ENCODE data around the gene ZC2HC1B.

ZC2HC1B gene

GRCh38 chr6:143973097-143973966 lies 109.1 kb downstream of the ZC2HC1B start:
- no peak for ATAC-seq
- Mint-ChIP-seq H3K27ac (no peak overlapping the region), H3K36me3 (ENCODE audit: low read depth) (no peaks in the 10 kb centered on the region), H3K4me1 (peaks cover 3% of the 10 kb centered on the region), H3K4me3 (no peak overlapping the region), H3K9me3 (no peaks in the 10 kb centered on the region), H3K27me3 (no peaks in the 10 kb centered on the region)
- DNase-seq: no peak

- Mint-ChIP-seq H3K9me3 (no peaks in the 10 kb centered on the region), H3K27me3 (no peaks in the 10 kb centered on the region), H3K27ac (no peak overlapping the region), H3K4me3 (no peak overlapping the region), H3K4me1 (peaks cover 3% of the 10 kb centered on the region), H3K36me3 (ENCODE audit: low read depth) (no peaks in the 10 kb centered on the region)
- ATAC-seq: no peak
- no peak for DNase-seq
Observed at GRCh38 chr6:143974089-143974488, 109.8 kb downstream of the ZC2HC1B start.

- no peak for ATAC-seq
- Mint-ChIP-seq H3K36me3 (ENCODE audit: low read depth) (no peaks in the 10 kb centered on the region), H3K4me1 (peaks cover 3% of the 10 kb centered on the region), H3K9me3 (no peaks in the 10 kb centered on the region), H3K27me3 (no peaks in the 10 kb centered on the region), H3K27ac (no peak overlapping the region), H3K4me3 (no peak overlapping the region)
- no peak for DNase-seq
Observed at GRCh38 chr6:143976806-143977349, 112.6 kb downstream of the ZC2HC1B start.

GRCh38 chr6:143980921-143981320 lies 116.6 kb downstream of the ZC2HC1B start:
- ATAC-seq: no peak
- H3K9me3 Mint-ChIP-seq: no peaks in the 10 kb centered on the region
- H3K4me3 Mint-ChIP-seq: no peak overlapping the region
- H3K27ac Mint-ChIP-seq: no peak overlapping the region
- H3K36me3 Mint-ChIP-seq (ENCODE audit: low read depth): no peaks in the 10 kb centered on the region
- no peak for DNase-seq
- H3K27me3 Mint-ChIP-seq: no peaks in the 10 kb centered on the region
- H3K4me1 Mint-ChIP-seq: peaks cover 3% of the 10 kb centered on the region

- Mint-ChIP-seq H3K4me3 (no peak overlapping the region), H3K27ac (no peak overlapping the region), H3K4me1 (no peaks in the 10 kb centered on the region), H3K9me3 (no peaks in the 10 kb centered on the region), H3K36me3 (ENCODE audit: low read depth) (no peaks in the 10 kb centered on the region), H3K27me3 (no peaks in the 10 kb centered on the region)
- no peak for DNase-seq
- no peak for ATAC-seq
Observed at GRCh38 chr6:143982968-143983367, 118.7 kb downstream of the ZC2HC1B start.

GRCh38 chr6:143984666-143985065 lies 120.4 kb downstream of the ZC2HC1B start:
- no peaks in the 10 kb centered on the region for H3K9me3 Mint-ChIP-seq
- no peaks in the 10 kb centered on the region for H3K27me3 Mint-ChIP-seq
- no peaks in the 10 kb centered on the region for H3K4me1 Mint-ChIP-seq
- no peak overlapping the region for H3K27ac Mint-ChIP-seq
- DNase-seq (no peak), ATAC-seq (no peak)
- H3K4me3 Mint-ChIP-seq: no peak overlapping the region
- H3K36me3 Mint-ChIP-seq (ENCODE audit: low read depth): no peaks in the 10 kb centered on the region

- Mint-ChIP-seq H3K4me3 (no peak overlapping the region), H3K27me3 (peaks cover 3% of the 10 kb centered on the region), H3K36me3 (ENCODE audit: low read depth) (no peaks in the 10 kb centered on the region), H3K4me1 (no peaks in the 10 kb centered on the region), H3K9me3 (no peaks in the 10 kb centered on the region), H3K27ac (no peak overlapping the region)
- DNase-seq (no peak), ATAC-seq (no peak)
Observed at GRCh38 chr6:143986463-143987065, 122.3 kb downstream of the ZC2HC1B start.
